ENCODE measurements around the gene PPP1R9B. TPM values are rescaled to one million over a fixed set of nuclear protein-coding genes. Genes with fewer than 3 reads are reported as not detected.

The PPP1R9B gene
- total RNA-seq, 3 donors from 2014 or later, result 21.8 to 24.9 (median 22.7) TPM

GRCh38 chr17:50122945-50123344 is 27.5 kb downstream of the PPP1R9B start:
- H3K4me1 ChIP-seq, result no peaks in the 10 kb centered on the region
- TF ChIP-seq CTCF (IDR thresholded peaks at IDR 0.05) (no peak), POLR2AphosphoS5 (IDR thresholded peaks at IDR 0.05) (no peak), POLR2A (IDR thresholded peaks at IDR 0.05) (no peak)
- DNase-seq (ENCODE audit: low spot score in 2 of 2), result no peak
- H3K27ac ChIP-seq, result no peak overlapping the region
- H3K9me3 ChIP-seq, result no peaks in the 10 kb centered on the region
- intact Hi-C loops (cut with DNase I; ENCODE audit: low total_unique reads), result no loop called here
- H3K27me3 ChIP-seq, result no peaks in the 10 kb centered on the region
- H3K36me3 ChIP-seq, result no peaks in the 10 kb centered on the region
- no peak overlapping the region for H3K4me3 ChIP-seq

- Histone ChIP-seq H3K27ac (no peak overlapping the region), H3K27me3 (no peaks in the 10 kb centered on the region), H3K9me3 (no peaks in the 10 kb centered on the region), H3K4me3 (no peak overlapping the region), H3K4me1 (peaks cover 0 to 7% of the 10 kb centered on the region in 2 donors), H3K36me3 (no peaks in the 10 kb centered on the region)
- no peak for TF ChIP-seq CTCF (IDR thresholded peaks at IDR 0.05)
- no peak for TF ChIP-seq POLR2A (IDR thresholded peaks at IDR 0.05)
- no peak for TF ChIP-seq POLR2AphosphoS5 (IDR thresholded peaks at IDR 0.05)
- intact Hi-C loops (cut with DNase I; ENCODE audit: low total_unique reads), result no loop called here
- no peak for DNase-seq (ENCODE audit: low spot score in 2 of 2)
These were observed 29.8 kb downstream of the PPP1R9B start for GRCh38 chr17:50120475-50121253.

GRCh38 chr17:50118828-50119218 is 31.7 kb downstream of the PPP1R9B start:
- DNase-seq (ENCODE audit: low spot score in 2 of 2), result no peak
- Histone ChIP-seq H3K27ac (no peak overlapping the region), H3K4me3 (no peak overlapping the region), H3K4me1 (peaks cover 0 to 7% of the 10 kb centered on the region in 2 donors), H3K9me3 (no peaks in the 10 kb centered on the region), H3K36me3 (no peaks in the 10 kb centered on the region), H3K27me3 (no peaks in the 10 kb centered on the region)
- intact Hi-C loops (cut with DNase I; ENCODE audit: low total_unique reads), result no loop called here
- TF ChIP-seq POLR2A (IDR thresholded peaks at IDR 0.05) (no peak), POLR2AphosphoS5 (IDR thresholded peaks at IDR 0.05) (no peak), CTCF (IDR thresholded peaks at IDR 0.05) (no peak)

GRCh38 chr17:50118076-50118827 is 32.2 kb downstream of the PPP1R9B start:
- Histone ChIP-seq H3K27ac (no peak overlapping the region), H3K9me3 (no peaks in the 10 kb centered on the region), H3K36me3 (no peaks in the 10 kb centered on the region), H3K27me3 (no peaks in the 10 kb centered on the region), H3K4me1 (peaks cover 0 to 7% of the 10 kb centered on the region in 2 donors), H3K4me3 (no peak overlapping the region)
- intact Hi-C loops (cut with DNase I; ENCODE audit: low total_unique reads), result no loop called here
- TF ChIP-seq CTCF (IDR thresholded peaks at IDR 0.05), result no peak
- no peak for TF ChIP-seq POLR2AphosphoS5 (IDR thresholded peaks at IDR 0.05)
- no peak for TF ChIP-seq POLR2A (IDR thresholded peaks at IDR 0.05)
- DNase-seq (ENCODE audit: low spot score in 2 of 2), result peak in 1 of 2 donors; percentile 85

All from breast epithelium (tissue), 4 donors.